ENCODE data around the gene STK16. TPM values are rescaled to one million over a fixed set of nuclear protein-coding genes. Genes with fewer than 3 reads are reported as not detected.

The STK16 gene
- total and polyA plus RNA-seq, 2 of the 13 experiments (the other 11 are each of a cell fraction or from before 2014, with no cell fraction given) = 28.0 to 50.9 TPM

DNA sequence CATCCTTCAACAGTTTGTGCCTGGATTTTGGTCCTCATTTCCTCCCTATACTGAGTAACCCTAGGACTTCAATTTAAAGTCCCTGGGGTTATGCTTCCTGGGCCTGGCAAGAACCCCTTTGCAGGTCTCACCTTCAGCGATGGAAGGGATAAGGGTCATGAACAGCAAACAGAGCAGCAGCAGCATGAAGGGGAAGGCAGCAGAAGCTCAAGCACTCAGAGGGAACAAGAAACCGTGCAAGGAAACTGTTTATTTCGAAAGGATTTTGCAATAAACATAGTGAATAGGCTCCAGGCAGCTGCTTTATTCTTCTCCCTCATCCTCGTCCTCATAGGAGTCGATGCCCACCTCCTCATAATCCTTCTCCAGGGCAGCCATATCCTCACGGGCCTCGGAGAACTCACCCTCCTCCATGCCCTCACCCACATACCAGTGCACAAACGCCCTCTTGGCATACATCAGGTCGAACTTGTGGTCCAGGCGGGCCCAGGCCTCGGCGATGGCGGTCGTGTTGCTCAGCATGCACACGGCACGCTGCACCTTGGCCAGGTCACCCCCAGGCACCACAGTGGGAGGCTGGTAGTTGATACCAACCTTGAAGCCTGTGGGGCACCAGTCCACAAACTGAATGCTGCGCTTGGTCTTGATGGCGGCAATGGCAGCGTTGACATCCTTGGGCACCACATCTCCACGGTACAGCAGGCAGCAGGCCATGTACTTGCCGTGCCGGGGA, 4.9 kb downstream of the STK16 start (continued):
- TF ChIP-seq, protein P1, sequence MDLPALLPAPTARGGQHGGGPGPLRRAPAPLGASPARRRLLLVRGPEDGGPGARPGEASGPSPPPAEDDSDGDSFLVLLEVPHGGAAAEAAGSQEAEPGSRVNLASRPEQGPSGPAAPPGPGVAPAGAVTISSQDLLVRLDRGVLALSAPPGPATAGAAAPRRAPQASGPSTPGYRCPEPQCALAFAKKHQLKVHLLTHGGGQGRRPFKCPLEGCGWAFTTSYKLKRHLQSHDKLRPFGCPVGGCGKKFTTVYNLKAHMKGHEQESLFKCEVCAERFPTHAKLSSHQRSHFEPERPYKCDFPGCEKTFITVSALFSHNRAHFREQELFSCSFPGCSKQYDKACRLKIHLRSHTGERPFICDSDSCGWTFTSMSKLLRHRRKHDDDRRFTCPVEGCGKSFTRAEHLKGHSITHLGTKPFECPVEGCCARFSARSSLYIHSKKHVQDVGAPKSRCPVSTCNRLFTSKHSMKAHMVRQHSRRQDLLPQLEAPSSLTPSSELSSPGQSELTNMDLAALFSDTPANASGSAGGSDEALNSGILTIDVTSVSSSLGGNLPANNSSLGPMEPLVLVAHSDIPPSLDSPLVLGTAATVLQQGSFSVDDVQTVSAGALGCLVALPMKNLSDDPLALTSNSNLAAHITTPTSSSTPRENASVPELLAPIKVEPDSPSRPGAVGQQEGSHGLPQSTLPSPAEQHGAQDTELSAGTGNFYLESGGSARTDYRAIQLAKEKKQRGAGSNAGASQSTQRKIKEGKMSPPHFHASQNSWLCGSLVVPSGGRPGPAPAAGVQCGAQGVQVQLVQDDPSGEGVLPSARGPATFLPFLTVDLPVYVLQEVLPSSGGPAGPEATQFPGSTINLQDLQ (CRISPR knock-in tag; IDR thresholded peaks at IDR 0.05) = no peak
- no peak for TF ChIP-seq ZNF354B (CRISPR knock-in tag; IDR thresholded peaks at IDR 0.05)
- TF ChIP-seq CREB1 (IDR thresholded peaks at IDR 0.05) = no peak
- TF ChIP-seq CREB1 (CRISPR knock-in tag; IDR thresholded peaks at IDR 0.05) = no peak
- TF ChIP-seq HNF4G (IDR thresholded peaks at IDR 0.05; ENCODE audit: borderline replicate concordance, low read depth, low read length) = no peak
- peak; percentile 42; the same call in 1 of the 2 replicates for TF ChIP-seq HNF4G (CRISPR knock-in tag; IDR thresholded peaks at IDR 0.05; ENCODE audit: borderline replicate concordance, low read depth)
- TF ChIP-seq KAT8 (CRISPR knock-in tag; IDR thresholded peaks at IDR 0.05) = no peak
- 0 out of 2 replicates have a peak, but pooled peaks have one; percentile 45 for TF ChIP-seq ZNF251 (CRISPR knock-in tag; IDR thresholded peaks at IDR 0.05)
- TF ChIP-seq CC2D1A (CRISPR knock-in tag; IDR thresholded peaks at IDR 0.05) = no peak
- TF ChIP-seq ZFP91 (CRISPR knock-in tag; IDR thresholded peaks at IDR 0.05; ENCODE audit: borderline replicate concordance) = no peak; the same call in 1 of the 2 replicates
- TF ChIP-seq FOXK1 (CRISPR knock-in tag; IDR thresholded peaks at IDR 0.05; ENCODE audit: borderline replicate concordance, low read depth) = peak; percentile 11; the same call in 1 of the 2 replicates
- TF ChIP-seq RBFOX2 (IDR thresholded peaks at IDR 0.05; ENCODE audit: low read depth, low read length) = peak; percentile 49
- TF ChIP-seq DMAP1 (CRISPR knock-in tag; IDR thresholded peaks at IDR 0.05) = no peak
- no peak for TF ChIP-seq TRIM24 (CRISPR knock-in tag; IDR thresholded peaks at IDR 0.05)
- TF ChIP-seq PCBP2 (optimal IDR thresholded peaks at IDR 0.05; ENCODE audit: low read depth, low read length, poor library complexity, severe bottlenecking) = no peak
- no peak for TF ChIP-seq ATRX (CRISPR knock-in tag; IDR thresholded peaks at IDR 0.05; ENCODE audit: borderline replicate concordance)
- TF ChIP-seq TEF (CRISPR knock-in tag; IDR thresholded peaks at IDR 0.05) = no peak
- TF ChIP-seq ZNF382 (CRISPR knock-in tag; IDR thresholded peaks at IDR 0.05; ENCODE audit: borderline replicate concordance) = no peak
- TF ChIP-seq ZNF619 (CRISPR knock-in tag; IDR thresholded peaks at IDR 0.05) = 0 out of 2 replicates have a peak, but pooled peaks have one; percentile 11
- no peak for TF ChIP-seq MLLT10 (CRISPR knock-in tag; IDR thresholded peaks at IDR 0.05)
- no peak for TF ChIP-seq SNRNP70 (IDR thresholded peaks at IDR 0.05; ENCODE audit: low read depth, low read length)
- TF ChIP-seq, protein P2, sequence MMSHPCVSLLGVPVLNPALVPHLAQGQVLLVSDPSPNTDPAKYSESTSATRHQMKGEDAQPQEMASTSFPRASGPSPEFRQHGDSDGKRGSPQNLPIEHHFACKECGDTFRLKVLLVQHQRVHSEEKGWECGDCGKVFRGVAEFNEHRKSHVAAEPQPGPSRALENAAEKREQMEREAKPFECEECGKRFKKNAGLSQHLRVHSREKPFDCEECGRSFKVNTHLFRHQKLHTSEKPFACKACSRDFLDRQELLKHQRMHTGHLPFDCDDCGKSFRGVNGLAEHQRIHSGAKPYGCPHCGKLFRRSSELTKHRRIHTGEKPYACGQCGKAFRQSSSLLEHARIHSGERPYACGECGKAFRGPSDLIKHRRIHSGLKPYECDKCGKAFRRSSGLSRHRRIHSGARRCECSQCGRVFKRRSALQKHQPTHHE (CRISPR knock-in tag; IDR thresholded peaks at IDR 0.05; ENCODE audit: borderline replicate concordance) = no peak
- TF ChIP-seq, protein P3, sequence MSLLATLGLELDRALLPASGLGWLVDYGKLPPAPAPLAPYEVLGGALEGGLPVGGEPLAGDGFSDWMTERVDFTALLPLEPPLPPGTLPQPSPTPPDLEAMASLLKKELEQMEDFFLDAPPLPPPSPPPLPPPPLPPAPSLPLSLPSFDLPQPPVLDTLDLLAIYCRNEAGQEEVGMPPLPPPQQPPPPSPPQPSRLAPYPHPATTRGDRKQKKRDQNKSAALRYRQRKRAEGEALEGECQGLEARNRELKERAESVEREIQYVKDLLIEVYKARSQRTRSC (CRISPR knock-in tag; IDR thresholded peaks at IDR 0.05; ENCODE audit: low read depth) = peak; percentile 31; the same call in 1 of the 2 replicates
